ENCODE results near the gene ZNF324B. TPM values are rescaled to one million over a fixed set of nuclear protein-coding genes. Genes with fewer than 3 reads are reported as not detected.

Gene ZNF324B
- total RNA-seq, 4 donors from 2014 or later: 3.8 to 7.6 (median 7.0) TPM

DNA sequence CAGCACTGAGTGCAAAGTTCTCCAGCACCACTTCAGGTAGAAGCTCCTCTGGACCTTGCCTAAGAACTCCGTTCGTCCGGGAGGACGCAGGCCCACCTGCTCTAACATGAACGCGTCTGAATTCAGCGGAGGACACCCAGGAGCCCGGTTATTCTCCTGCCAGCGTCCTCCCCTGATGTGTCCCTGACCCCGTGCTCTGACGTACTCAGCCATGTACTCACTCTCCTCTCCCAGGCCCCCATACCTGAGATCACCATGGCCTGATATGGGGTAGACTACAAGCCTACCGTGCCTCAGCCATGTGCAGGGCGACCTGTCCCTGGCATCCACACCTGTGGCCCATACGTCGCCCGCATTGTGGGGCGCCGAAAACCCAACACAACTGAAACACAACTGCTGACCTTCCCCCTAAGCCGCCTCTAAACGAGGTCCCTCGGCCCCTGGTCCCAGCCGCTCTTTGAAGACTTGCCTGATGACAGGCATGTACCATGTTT lies 43.7 kb upstream of the ZNF324B start:
- DNase-seq: no peak
- Histone ChIP-seq H3K9me3 (no peaks in the 10 kb centered on the region), H3K4me1 (peaks cover 21 to 23% of the 10 kb centered on the region in 2 donors), H3K27me3 (no peaks in the 10 kb centered on the region), H3K27ac (peak overlapping the region; percentile 86 to 93 (median 88)), H3K36me3 (no peaks in the 10 kb centered on the region), H3K4me3 (peak overlapping the region; percentile 58 to 91 (median 84))
- intact Hi-C loops (cut with DNase I; ENCODE audit: low total_unique reads): loop anchor here (1.0 to 2.0 kb wide), 4 partner anchors 20 to 168 kb away; partner anchors contain the start of genes RPS5, ZNF132 and ZNF324
- peak; percentile 2 to 5 for ATAC-seq
- TF ChIP-seq, protein P1, sequence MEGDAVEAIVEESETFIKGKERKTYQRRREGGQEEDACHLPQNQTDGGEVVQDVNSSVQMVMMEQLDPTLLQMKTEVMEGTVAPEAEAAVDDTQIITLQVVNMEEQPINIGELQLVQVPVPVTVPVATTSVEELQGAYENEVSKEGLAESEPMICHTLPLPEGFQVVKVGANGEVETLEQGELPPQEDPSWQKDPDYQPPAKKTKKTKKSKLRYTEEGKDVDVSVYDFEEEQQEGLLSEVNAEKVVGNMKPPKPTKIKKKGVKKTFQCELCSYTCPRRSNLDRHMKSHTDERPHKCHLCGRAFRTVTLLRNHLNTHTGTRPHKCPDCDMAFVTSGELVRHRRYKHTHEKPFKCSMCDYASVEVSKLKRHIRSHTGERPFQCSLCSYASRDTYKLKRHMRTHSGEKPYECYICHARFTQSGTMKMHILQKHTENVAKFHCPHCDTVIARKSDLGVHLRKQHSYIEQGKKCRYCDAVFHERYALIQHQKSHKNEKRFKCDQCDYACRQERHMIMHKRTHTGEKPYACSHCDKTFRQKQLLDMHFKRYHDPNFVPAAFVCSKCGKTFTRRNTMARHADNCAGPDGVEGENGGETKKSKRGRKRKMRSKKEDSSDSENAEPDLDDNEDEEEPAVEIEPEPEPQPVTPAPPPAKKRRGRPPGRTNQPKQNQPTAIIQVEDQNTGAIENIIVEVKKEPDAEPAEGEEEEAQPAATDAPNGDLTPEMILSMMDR (IDR thresholded peaks at IDR 0.05 in 4 of 5, conservative IDR thresholded peaks at IDR 0.05 in 1 of 5): no peak
- TF ChIP-seq POLR2A (IDR thresholded peaks at IDR 0.05): no peak
- in situ Hi-C loops (cut with MboI; ENCODE audit: low sequenced_read_pairs in 4 of 4): no loop called here

DNA sequence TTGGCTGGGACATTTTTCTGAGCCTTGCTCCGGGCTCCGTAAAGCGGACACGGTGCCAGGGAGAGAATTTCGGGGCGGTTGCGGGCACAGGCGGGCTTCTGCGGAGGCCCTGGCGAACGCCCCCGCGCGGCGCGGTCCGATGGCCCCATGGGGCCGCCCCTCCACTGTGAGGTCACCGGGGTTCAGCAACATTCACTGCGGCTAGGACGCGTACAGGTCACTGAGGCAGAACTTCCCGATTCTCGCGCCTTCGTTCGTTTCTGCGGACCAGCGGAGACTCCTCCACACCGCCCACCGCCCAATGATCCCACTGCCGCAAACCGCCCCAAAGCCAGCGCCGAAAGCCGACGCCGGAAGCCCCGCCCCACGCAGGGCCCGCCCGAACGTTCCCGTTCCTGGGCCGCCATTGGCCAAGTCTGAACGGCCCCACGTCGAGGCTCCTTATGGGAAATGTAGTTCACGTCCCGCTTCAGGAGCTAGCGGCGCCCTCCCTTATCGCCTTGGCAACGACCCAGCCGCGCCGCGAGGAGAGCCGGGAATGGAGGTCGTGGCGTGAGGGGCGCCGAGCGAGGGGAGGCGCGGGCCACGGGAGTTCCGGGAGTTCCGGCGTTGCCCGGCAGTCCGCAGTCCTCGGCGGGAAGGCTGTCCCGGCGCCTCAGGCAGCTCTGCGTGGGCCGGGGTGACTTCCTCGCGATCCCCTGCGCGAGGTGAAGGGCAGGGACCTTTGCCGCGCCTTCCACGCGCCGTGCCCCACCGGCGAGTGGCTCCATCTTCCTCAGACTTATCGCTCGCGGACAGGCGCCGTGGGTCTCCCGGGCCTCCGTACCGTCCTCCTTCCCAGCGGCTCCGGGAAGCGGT lies 43.0 kb upstream of the ZNF324B start, which contains the start of gene ZNF584:
ZNF584 (plus strand) TSS at position 498 of the 858 bp plus-strand sequence. CDS start 499 bp downstream, outside the sequence.
- Histone ChIP-seq H3K36me3 (no peaks in the 10 kb centered on the region), H3K9me3 (no peaks in the 10 kb centered on the region), H3K4me3 (peak within 1 kb of the TSS; percentile 58 to 91 (median 84)), H3K4me1 (peaks cover 21 to 23% of the 10 kb centered on the region in 2 donors), H3K27ac (peak within 1 kb of the TSS; percentile 86 to 93 (median 88)), H3K27me3 (no peaks in the 10 kb centered on the region)
- ATAC-seq: peak; percentile 99
- intact Hi-C loops (cut with DNase I; ENCODE audit: low total_unique reads) (loop anchor here (1.0 to 2.0 kb wide), 4 partner anchors 21 to 167 kb away; partner anchors contain the start of genes RPS5, ZNF132 and ZNF324), in situ Hi-C loops (cut with MboI; ENCODE audit: low sequenced_read_pairs in 4 of 4) (no loop called here)
- DNase-seq: peak; percentile 92 to 94
- TF ChIP-seq POLR2A (IDR thresholded peaks at IDR 0.05): peak; percentile 83 to 89
- TF ChIP-seq, protein P1 (IDR thresholded peaks at IDR 0.05 in 4 of 5, conservative IDR thresholded peaks at IDR 0.05 in 1 of 5): peak in 1 of 5 experiments; percentile 5

DNA sequence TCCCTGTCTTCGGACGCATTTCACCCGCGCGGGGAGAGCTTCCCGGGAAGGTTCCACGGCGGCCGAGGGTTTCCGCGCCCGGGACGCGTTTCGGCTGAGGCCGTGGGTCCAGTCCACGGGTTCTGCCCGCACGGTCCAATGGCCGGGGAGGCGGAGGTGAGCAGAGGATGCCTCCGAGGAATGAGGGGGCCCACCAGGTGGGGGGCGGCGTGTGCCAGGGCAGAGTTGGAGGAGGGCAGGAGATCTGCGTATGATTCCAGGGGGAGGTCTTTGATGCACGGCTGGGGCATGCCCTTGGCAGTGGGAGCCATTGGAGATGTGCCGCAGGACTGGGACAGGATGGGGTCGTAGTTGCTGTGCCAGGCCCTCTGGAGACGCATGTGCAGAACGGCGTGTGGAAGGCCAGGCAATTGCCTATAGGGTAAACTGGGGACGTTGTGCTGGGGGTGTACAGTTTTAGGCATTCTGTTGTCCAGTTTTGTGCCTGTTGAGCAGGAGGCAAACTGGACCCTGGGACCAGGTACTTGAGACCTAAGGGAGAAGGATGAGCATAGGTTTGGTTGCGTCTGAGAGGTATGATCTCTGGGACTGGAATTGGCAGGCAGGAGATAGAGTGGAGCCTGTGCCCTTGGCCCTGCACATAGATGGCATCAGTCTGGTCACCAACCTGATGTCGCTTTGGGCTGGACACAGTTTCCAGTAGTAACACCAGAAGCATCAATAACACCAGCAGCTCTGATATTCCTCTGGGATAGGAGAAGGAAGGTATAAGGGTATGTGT lies 42.2 kb upstream of the ZNF324B start:
- intact Hi-C loops (cut with DNase I; ENCODE audit: low total_unique reads) (loop anchor here (2.0 kb wide), 1 partner anchor 58 kb away; the partner anchor contains the start of gene ZNF324), in situ Hi-C loops (cut with MboI; ENCODE audit: low sequenced_read_pairs in 4 of 4) (no loop called here)
- no peak for DNase-seq

DNA sequence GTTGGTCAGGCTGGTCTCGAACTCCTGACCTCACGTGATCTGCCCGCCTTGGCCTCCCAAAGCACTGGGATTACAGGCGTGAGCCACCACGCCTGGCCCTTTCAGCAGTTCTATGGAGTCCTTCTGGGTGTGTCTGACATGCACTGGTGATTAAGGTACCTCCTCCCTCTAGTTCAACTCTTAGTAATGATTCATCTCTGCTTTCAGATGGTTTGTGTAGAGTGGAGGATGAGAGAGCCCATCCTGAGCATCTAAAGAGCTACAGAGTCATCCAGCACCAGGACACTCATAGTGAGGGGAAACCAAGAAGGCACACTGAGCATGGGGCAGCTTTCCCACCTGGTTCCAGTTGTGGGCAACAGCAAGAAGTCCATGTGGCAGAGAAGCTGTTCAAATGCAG lies 34.8 kb upstream of the ZNF324B start:
- H3K27ac ChIP-seq: no peak overlapping the region
- H3K36me3 ChIP-seq: peaks cover 3 to 55% of the 10 kb centered on the region in 2 donors
- no peak for ATAC-seq
- no peaks in the 10 kb centered on the region for H3K27me3 ChIP-seq
- no peak for DNase-seq
- in situ Hi-C loops (cut with MboI; ENCODE audit: low sequenced_read_pairs in 4 of 4) (no loop called here), intact Hi-C loops (cut with DNase I; ENCODE audit: low total_unique reads) (no loop called here)
- TF ChIP-seq POLR2A (IDR thresholded peaks at IDR 0.05): no peak
- TF ChIP-seq, protein P1 (IDR thresholded peaks at IDR 0.05 in 4 of 5, conservative IDR thresholded peaks at IDR 0.05 in 1 of 5): no peak
- H3K4me1 ChIP-seq: no peaks in the 10 kb centered on the region
- H3K4me3 ChIP-seq: no peak overlapping the region
- no peaks in the 10 kb centered on the region for H3K9me3 ChIP-seq

More for the DNA sequence above, 42.2 kb upstream of the ZNF324B start:
- Histone ChIP-seq H3K4me1 (peaks cover 21 to 23% of the 10 kb centered on the region in 2 donors), H3K9me3 (no peaks in the 10 kb centered on the region), H3K27me3 (no peaks in the 10 kb centered on the region), H3K4me3 (peak overlapping the region; percentile 58 to 91 (median 84)), H3K27ac (peak overlapping the region; percentile 86 to 93 (median 88)), H3K36me3 (no peaks in the 10 kb centered on the region)
- ATAC-seq: peak in 1 of 2 donors; percentile 4
- no peak for TF ChIP-seq POLR2A (IDR thresholded peaks at IDR 0.05)
- TF ChIP-seq, protein P1 (IDR thresholded peaks at IDR 0.05 in 4 of 5, conservative IDR thresholded peaks at IDR 0.05 in 1 of 5): no peak

Measured in gastrocnemius medialis (tissue), 4 donors.